HEK293 (cell line): ENCODE measurements around the gene EFEMP2.

Experiments
- GLIS1 ChIP-seq: fragments of 450-650 bp; formaldehyde crosslinking; IDR thresholded peaks from 2 replicates; pipeline ENCODE4 v1.5.1; 2016; ENCODE audit warnings: missing biosample characterization, missing genetic modification characterization
- KLF8 ChIP-seq: fragments of 450-650 bp; formaldehyde crosslinking; IDR thresholded peaks from 2 replicates; pipeline ENCODE4 v1.5.1; 2016; ENCODE audit warnings: missing biosample characterization, missing genetic modification characterization
- PRDM2 ChIP-seq: fragments of 450-650 bp; formaldehyde crosslinking; IDR thresholded peaks from 2 replicates; pipeline ENCODE4 v1.5.1; 2016; ENCODE audit warnings: missing biosample characterization, missing genetic modification characterization, borderline replicate concordance
- SP2 ChIP-seq: fragments of 450-650 bp; formaldehyde crosslinking; IDR thresholded peaks from 2 replicates; pipeline ENCODE4 v1.5.1; 2016; ENCODE audit warnings: missing biosample characterization, missing genetic modification characterization
- TRIM28 ChIP-seq: IDR thresholded peaks from 2 replicates; pipeline ENCODE4 v1.6.1; 2011; ENCODE audit warnings: low read length, control low read depth, borderline replicate concordance
- ZBTB17 ChIP-seq: fragments of 450-650 bp; formaldehyde crosslinking; IDR thresholded peaks from 2 replicates; pipeline ENCODE4 v1.5.1; 2016; ENCODE audit warnings: missing biosample characterization, missing genetic modification characterization
- ZBTB21 ChIP-seq: fragments of 450-650 bp; formaldehyde crosslinking; IDR thresholded peaks from 2 replicates; pipeline ENCODE4 v1.5.1; 2017; ENCODE audit warnings: missing biosample characterization, missing genetic modification characterization
- ZBTB26 ChIP-seq: fragments of 450-650 bp; formaldehyde crosslinking; optimal IDR thresholded peaks from 2 replicates; pipeline ENCODE3; 2016; ENCODE audit warnings: missing biosample characterization, mild to moderate bottlenecking, missing genetic modification characterization
- ZBTB6 ChIP-seq: fragments of 450-650 bp; formaldehyde crosslinking; IDR thresholded peaks from 2 replicates; pipeline ENCODE4 v1.5.1; 2017; ENCODE audit warnings: missing biosample characterization, missing genetic modification characterization
- ZEB2 ChIP-seq: fragments of 450-650 bp; formaldehyde crosslinking; IDR thresholded peaks from 2 replicates; pipeline ENCODE4 v1.5.1; 2016; ENCODE audit warnings: missing biosample characterization, missing genetic modification characterization
- ZFP37 ChIP-seq: fragments of 450-650 bp; formaldehyde crosslinking; IDR thresholded peaks from 2 replicates; pipeline ENCODE4 v1.5.1; 2016; ENCODE audit warnings: missing biosample characterization, missing genetic modification characterization
- ZNF121 ChIP-seq: fragments of 450-650 bp; formaldehyde crosslinking; IDR thresholded peaks from 2 replicates; pipeline ENCODE4 v1.5.1; 2016; ENCODE audit warnings: missing biosample characterization, missing genetic modification characterization
- ZNF148 ChIP-seq: fragments of 450-650 bp; formaldehyde crosslinking; IDR thresholded peaks from 2 replicates; pipeline ENCODE4 v1.5.0; 2017; ENCODE audit warnings: missing biosample characterization, missing genetic modification characterization, borderline replicate concordance
- ZNF16 ChIP-seq: fragments of 450-650 bp; formaldehyde crosslinking; IDR thresholded peaks from 2 replicates; pipeline ENCODE4 v1.5.1; 2016; ENCODE audit warnings: low read depth, missing biosample characterization, missing genetic modification characterization
- ZNF221 ChIP-seq: fragments of 450-650 bp; formaldehyde crosslinking; IDR thresholded peaks from 2 replicates; pipeline ENCODE4 v1.5.1; 2017; ENCODE audit warnings: missing biosample characterization, missing genetic modification characterization, borderline replicate concordance
- ZNF24 ChIP-seq: fragments of 450-650 bp; formaldehyde crosslinking; IDR thresholded peaks from 2 replicates; pipeline ENCODE4 v1.5.1; 2016; ENCODE audit warnings: missing biosample characterization, missing genetic modification characterization
- ZNF366 ChIP-seq: fragments of 450-650 bp; formaldehyde crosslinking; conservative IDR thresholded peaks from 2 replicates; pipeline ENCODE4 v1.5.1; 2016; ENCODE audit warnings: missing biosample characterization, missing genetic modification characterization
- ZNF544 ChIP-seq: fragments of 450-650 bp; formaldehyde crosslinking; IDR thresholded peaks from 2 replicates; pipeline ENCODE4 v1.5.0; 2017; ENCODE audit warnings: missing biosample characterization, missing genetic modification characterization
- ZNF555 ChIP-seq: fragments of 450-650 bp; formaldehyde crosslinking; conservative IDR thresholded peaks from 2 replicates; pipeline ENCODE4 v1.5.1; 2017; ENCODE audit warnings: missing biosample characterization, mild to moderate bottlenecking, missing genetic modification characterization, inconsistent platforms
- ZNF558 ChIP-seq: fragments of 450-650 bp; formaldehyde crosslinking; IDR thresholded peaks from 2 replicates; pipeline ENCODE4 v1.5.1; 2016; ENCODE audit warnings: missing biosample characterization, missing genetic modification characterization
- ZNF629 ChIP-seq: fragments of 450-650 bp; formaldehyde crosslinking; IDR thresholded peaks from 2 replicates; pipeline ENCODE4 v1.5.1; 2017; ENCODE audit warnings: missing biosample characterization, missing genetic modification characterization
- ZNF658 ChIP-seq: fragments of 450-650 bp; formaldehyde crosslinking; IDR thresholded peaks from 2 replicates; pipeline ENCODE4; 2016; ENCODE audit warnings: missing biosample characterization, missing genetic modification characterization
- ZNF664 ChIP-seq: fragments of 450-650 bp; formaldehyde crosslinking; IDR thresholded peaks from 2 replicates; pipeline ENCODE4 v1.5.1; 2016; ENCODE audit warnings: missing biosample characterization, missing genetic modification characterization
- ZNF707 ChIP-seq: fragments of 450-650 bp; formaldehyde crosslinking; IDR thresholded peaks from 2 replicates; pipeline ENCODE4 v1.5.1; 2016; ENCODE audit warnings: missing biosample characterization, missing genetic modification characterization
- TF ChIP-seq, protein P1 (sequence below): fragments of 450-650 bp; formaldehyde crosslinking; IDR thresholded peaks from 2 replicates; pipeline ENCODE4 v1.5.1; 2016; ENCODE audit warnings: missing biosample characterization, missing genetic modification characterization
- TF ChIP-seq, protein P2 (sequence below): fragments of 450-650 bp; formaldehyde crosslinking; IDR thresholded peaks from 2 replicates; pipeline ENCODE4 v1.5.1; 2016; ENCODE audit warnings: missing biosample characterization, missing genetic modification characterization
- TF ChIP-seq, protein P3 (sequence below): fragments of 450-650 bp; formaldehyde crosslinking; IDR thresholded peaks from 2 replicates; pipeline ENCODE4 v1.5.1; 2016; ENCODE audit warnings: missing biosample characterization, missing genetic modification characterization

EFEMP2 gene

DNA sequence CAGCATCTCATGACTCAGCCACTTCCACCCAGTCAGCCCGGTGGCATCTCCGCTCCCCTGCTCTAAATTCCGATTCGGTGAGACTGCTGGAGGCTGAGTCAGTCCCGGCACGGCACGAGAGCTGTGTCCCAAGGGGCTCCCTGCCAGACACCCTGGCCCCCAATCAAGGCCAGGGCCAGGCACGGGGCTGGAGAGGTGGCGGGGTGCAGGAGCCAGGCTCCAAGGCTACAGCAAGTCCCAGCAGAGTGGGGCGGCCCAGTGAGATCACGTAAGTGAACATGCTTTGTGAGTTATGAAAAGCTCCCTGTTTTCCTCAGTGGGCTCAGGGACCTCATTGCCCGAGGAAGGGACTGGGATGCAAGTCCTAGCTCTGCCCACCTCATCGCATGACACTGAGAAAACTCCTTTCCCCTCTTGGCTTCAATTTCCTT is 43.2 kb upstream of the EFEMP2 start (continued):
- TF ChIP-seq ZNF664 (no peak), ZNF629 (tag by site-specific recombination) (peak; percentile 87), ZNF148 (tag by site-specific recombination) (no peak), PRDM2 (no peak), TRIM28 (no peak), ZNF707 (tag by site-specific recombination) (no peak), ZBTB17 (peak; percentile 54), ZNF366 (tag by site-specific recombination) (peak; percentile 51), ZNF16 (tag by site-specific recombination) (no peak), ZNF658 (tag by site-specific recombination) (no peak), GLIS1 (tag by site-specific recombination) (peak; percentile 75), ZBTB26 (tag by site-specific recombination) (peak; percentile 29), ZEB2 (tag by site-specific recombination) (peak; percentile 95), ZNF24 (0 out of 2 replicates have a peak, but pooled peaks have one; percentile 38), ZBTB6 (tag by site-specific recombination) (no peak), ZNF121 (tag by site-specific recombination) (no peak), ZBTB21 (tag by site-specific recombination) (0 out of 2 replicates have a peak, but pooled peaks have one; percentile 56), KLF8 (tag by site-specific recombination) (peak; percentile 77), ZNF558 (tag by site-specific recombination) (no peak), ZNF221 (no peak), ZNF555 (no peak), ZNF544 (no peak), SP2 (tag by site-specific recombination) (no peak), ZFP37 (tag by site-specific recombination) (0 out of 2 replicates have a peak, but pooled peaks have one; percentile 45)
- TF ChIP-seq, protein P1, sequence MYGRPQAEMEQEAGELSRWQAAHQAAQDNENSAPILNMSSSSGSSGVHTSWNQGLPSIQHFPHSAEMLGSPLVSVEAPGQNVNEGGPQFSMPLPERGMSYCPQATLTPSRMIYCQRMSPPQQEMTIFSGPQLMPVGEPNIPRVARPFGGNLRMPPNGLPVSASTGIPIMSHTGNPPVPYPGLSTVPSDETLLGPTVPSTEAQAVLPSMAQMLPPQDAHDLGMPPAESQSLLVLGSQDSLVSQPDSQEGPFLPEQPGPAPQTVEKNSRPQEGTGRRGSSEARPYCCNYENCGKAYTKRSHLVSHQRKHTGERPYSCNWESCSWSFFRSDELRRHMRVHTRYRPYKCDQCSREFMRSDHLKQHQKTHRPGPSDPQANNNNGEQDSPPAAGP (tag by site-specific recombination), result peak; percentile 75
- TF ChIP-seq, protein P2, sequence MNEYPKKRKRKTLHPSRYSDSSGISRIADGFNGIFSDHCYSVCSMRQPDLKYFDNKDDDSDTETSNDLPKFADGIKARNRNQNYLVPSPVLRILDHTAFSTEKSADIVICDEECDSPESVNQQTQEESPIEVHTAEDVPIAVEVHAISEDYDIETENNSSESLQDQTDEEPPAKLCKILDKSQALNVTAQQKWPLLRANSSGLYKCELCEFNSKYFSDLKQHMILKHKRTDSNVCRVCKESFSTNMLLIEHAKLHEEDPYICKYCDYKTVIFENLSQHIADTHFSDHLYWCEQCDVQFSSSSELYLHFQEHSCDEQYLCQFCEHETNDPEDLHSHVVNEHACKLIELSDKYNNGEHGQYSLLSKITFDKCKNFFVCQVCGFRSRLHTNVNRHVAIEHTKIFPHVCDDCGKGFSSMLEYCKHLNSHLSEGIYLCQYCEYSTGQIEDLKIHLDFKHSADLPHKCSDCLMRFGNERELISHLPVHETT, result peak; percentile 76; the same call in 1 of the 2 replicates
- TF ChIP-seq, protein P3, sequence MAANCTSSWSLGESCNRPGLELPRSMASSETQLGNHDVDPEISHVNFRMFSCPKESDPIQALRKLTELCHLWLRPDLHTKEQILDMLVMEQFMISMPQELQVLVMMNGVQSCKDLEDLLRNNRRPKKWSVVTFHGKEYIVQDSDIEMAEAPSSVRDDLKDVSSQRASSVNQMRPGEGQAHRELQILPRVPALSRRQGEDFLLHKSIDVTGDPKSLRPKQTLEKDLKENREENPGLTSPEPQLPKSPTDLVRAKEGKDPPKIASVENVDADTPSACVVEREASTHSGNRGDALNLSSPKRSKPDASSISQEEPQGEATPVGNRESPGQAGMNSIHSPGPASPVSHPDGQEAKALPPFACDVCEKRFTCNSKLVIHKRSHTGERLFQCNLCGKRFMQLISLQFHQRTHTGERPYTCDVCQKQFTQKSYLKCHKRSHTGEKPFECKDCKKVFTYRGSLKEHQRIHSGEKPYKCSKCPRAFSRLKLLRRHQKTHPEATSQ (tag by site-specific recombination), result no peak
